Thoracic aorta (tissue), 2 donors: ENCODE measurements around the gene MAGI1. TPM values are rescaled to one million over a fixed set of nuclear protein-coding genes. Genes with fewer than 3 reads are reported as not detected.

Source experiments
- ATAC-seq: fragments of 150-250 bp; one replicate; pipeline ENCODE4 v1.8.0; 2017; ENCODE audit warnings: low read depth; ENCODE audit not compliant: insufficient number of reproducible peaks, low FRiP score
- DNase-seq: peaks from one replicate; pipeline ENCODE4 v3.0.0-alpha.2; 2020; ENCODE audit warnings: low spot score
- H3K27ac ChIP-seq, 2 donors: fragments of 200-600 bp; sonication (generic); 1 replicate in 1 of 2; 2 replicates in 1 of 2; pipeline ENCODE4 v1.5.1; 2016; ENCODE audit warnings: mild to moderate bottlenecking in 2 of 2, moderate library complexity in 2 of 2
- H3K27me3 ChIP-seq: fragments of 200-600 bp; sonication (generic); replicated peaks from 2 replicates; pipeline ENCODE4 v1.6.0; 2016; ENCODE audit warnings: mild to moderate bottlenecking; ENCODE audit not compliant: insufficient read depth
- H3K36me3 ChIP-seq: fragments of 200-600 bp; sonication (generic); one replicate; pipeline ENCODE4 v1.5.1; 2016
- H3K4me1 ChIP-seq, 2 donors: fragments of 200-600 bp; sonication (generic); 1 replicate in 1 of 2; 2 replicates in 1 of 2; pipeline versions ENCODE4 v1.5.1 to v1.6.0; 2016; ENCODE audit warnings: low read depth in 2 of 2, mild to moderate bottlenecking in 1 of 2; ENCODE audit not compliant: control insufficient read depth in 1 of 2
- H3K4me3 ChIP-seq: fragments of 200-600 bp; sonication (generic); 2 replicates; pipeline ENCODE4 v1.5.1; 2016; ENCODE audit warnings: mild to moderate bottlenecking
- H3K9me3 ChIP-seq: fragments of 200-600 bp; sonication (generic); 2 replicates; pipeline ENCODE4 v1.5.1; 2016
- total RNA-seq, 2 donors: library from RNA; depleted of rRNA; stranded (reverse); fragments of >200 nt; gene quantifications; one replicate each; pipeline versions ENCODE4 v1.1.0 to v1.2.3, GENCODE V29; 2016
- TF ChIP-seq, protein P1 (sequence below): fragments of 200-600 bp; sonication (generic); IDR thresholded peaks from one replicate; pipeline ENCODE4 v1.5.1; 2019; ENCODE audit warnings: antibody characterized with exemption

The MAGI1 gene
- total RNA-seq, 2 donors from 2014 or later = 48.2 to 88.5 TPM

GRCh38 chr3:65983100-65983499 is 55.6 kb downstream of the MAGI1 start:
- Histone ChIP-seq H3K9me3 (no peaks in the 10 kb centered on the region), H3K4me1 (peaks cover 11 to 21% of the 10 kb centered on the region in 2 donors), H3K4me3 (no peak overlapping the region), H3K36me3 (no peaks in the 10 kb centered on the region), H3K27ac (no peak overlapping the region), H3K27me3 (no peaks in the 10 kb centered on the region)
- ATAC-seq (no peak), DNase-seq (no peak)
- TF ChIP-seq, protein P1, sequence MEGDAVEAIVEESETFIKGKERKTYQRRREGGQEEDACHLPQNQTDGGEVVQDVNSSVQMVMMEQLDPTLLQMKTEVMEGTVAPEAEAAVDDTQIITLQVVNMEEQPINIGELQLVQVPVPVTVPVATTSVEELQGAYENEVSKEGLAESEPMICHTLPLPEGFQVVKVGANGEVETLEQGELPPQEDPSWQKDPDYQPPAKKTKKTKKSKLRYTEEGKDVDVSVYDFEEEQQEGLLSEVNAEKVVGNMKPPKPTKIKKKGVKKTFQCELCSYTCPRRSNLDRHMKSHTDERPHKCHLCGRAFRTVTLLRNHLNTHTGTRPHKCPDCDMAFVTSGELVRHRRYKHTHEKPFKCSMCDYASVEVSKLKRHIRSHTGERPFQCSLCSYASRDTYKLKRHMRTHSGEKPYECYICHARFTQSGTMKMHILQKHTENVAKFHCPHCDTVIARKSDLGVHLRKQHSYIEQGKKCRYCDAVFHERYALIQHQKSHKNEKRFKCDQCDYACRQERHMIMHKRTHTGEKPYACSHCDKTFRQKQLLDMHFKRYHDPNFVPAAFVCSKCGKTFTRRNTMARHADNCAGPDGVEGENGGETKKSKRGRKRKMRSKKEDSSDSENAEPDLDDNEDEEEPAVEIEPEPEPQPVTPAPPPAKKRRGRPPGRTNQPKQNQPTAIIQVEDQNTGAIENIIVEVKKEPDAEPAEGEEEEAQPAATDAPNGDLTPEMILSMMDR = no peak

GRCh38 chr3:65979731-65980130 is 59.0 kb downstream of the MAGI1 start:
- DNase-seq = no peak
- no peaks in the 10 kb centered on the region for H3K9me3 ChIP-seq
- H3K4me3 ChIP-seq = no peak overlapping the region
- no peak for ATAC-seq
- no peaks in the 10 kb centered on the region for H3K36me3 ChIP-seq
- H3K27ac ChIP-seq = peak overlapping the region; percentile 35 to 74
- no peaks in the 10 kb centered on the region for H3K27me3 ChIP-seq
- peaks cover 15 to 33% of the 10 kb centered on the region in 2 donors for H3K4me1 ChIP-seq
- TF ChIP-seq, protein P1 = no peak

- H3K27me3 ChIP-seq = no peaks in the 10 kb centered on the region
- TF ChIP-seq, protein P1 = no peak
- ATAC-seq = peak; percentile 88
- H3K36me3 ChIP-seq = no peaks in the 10 kb centered on the region
- peak; percentile 19 for DNase-seq
- no peaks in the 10 kb centered on the region for H3K9me3 ChIP-seq
- no peak overlapping the region for H3K4me3 ChIP-seq
- peaks cover 18 to 37% of the 10 kb centered on the region in 2 donors for H3K4me1 ChIP-seq
- H3K27ac ChIP-seq = peak overlapping the region; percentile 35 to 74
Measured at GRCh38 chr3:65979162-65979561, 59.6 kb downstream of the MAGI1 start.

GRCh38 chr3:65978116-65978515 is 60.6 kb downstream of the MAGI1 start:
- Histone ChIP-seq H3K27me3 (no peaks in the 10 kb centered on the region), H3K27ac (peak overlapping the region; percentile 35 to 74), H3K4me3 (no peak overlapping the region), H3K9me3 (no peaks in the 10 kb centered on the region), H3K4me1 (peaks cover 18 to 37% of the 10 kb centered on the region in 2 donors), H3K36me3 (no peaks in the 10 kb centered on the region)
- no peak for DNase-seq
- TF ChIP-seq, protein P1 = no peak
- no peak for ATAC-seq

GRCh38 chr3:65975032-65975431 is 63.7 kb downstream of the MAGI1 start:
- Histone ChIP-seq H3K4me3 (no peak overlapping the region), H3K27me3 (no peaks in the 10 kb centered on the region), H3K36me3 (no peaks in the 10 kb centered on the region), H3K27ac (peak overlapping the region; percentile 54 to 58), H3K4me1 (peaks cover 24 to 49% of the 10 kb centered on the region in 2 donors), H3K9me3 (no peaks in the 10 kb centered on the region)
- ATAC-seq (no peak), DNase-seq (no peak)
- TF ChIP-seq, protein P1 = no peak
